Right lobe of liver (tissue), 4 donors: ENCODE data around the gene GRIK1.

Experiments used
- POLR2A ChIP-seq: fragments of 450-650 bp; IDR thresholded peaks from one replicate; pipeline ENCODE4 v1.6.1; 2017; ENCODE audit warnings: antibody characterized with exemption, mild to moderate bottlenecking
- TF ChIP-seq, protein P1 (sequence below), 4 donors: fragments of 200-600 bp in 3 of 4; fragments of 450-650 bp in 1 of 4; IDR thresholded peaks; one replicate each; pipeline versions ENCODE4 v1.5.1 to v1.8.0; 2016 to 2022; ENCODE audit warnings: antibody characterized with exemption in 4 of 4, mild to moderate bottlenecking in 2 of 4
- donor health status: DM: no; HTN: no; CAD: no.
- donor health status: DM: no; HTN: no; CAD: no.
- donor health status: DM: no; HTN: yes; CAD: no.

DNA sequence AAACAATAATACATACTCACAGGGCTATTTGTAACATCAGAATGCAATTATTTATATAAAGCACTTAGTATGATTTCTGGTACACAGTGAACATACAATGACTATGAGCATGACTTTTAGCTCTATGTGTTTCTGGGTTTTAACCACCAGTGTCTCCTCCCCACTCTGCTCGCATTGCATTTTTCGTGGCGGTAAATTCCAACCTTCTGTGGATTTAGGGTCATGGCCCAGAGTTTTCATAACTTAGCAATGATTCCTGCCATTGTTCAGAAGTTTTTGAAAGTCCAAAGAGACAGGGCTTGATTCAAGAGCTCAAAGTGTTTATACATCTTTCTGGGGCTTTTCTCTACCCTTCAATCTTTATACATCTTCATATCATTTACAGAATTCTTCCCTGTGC, 449.8 kb downstream of the GRIK1 start:
- TF ChIP-seq POLR2A: no peak
- TF ChIP-seq, protein P1, sequence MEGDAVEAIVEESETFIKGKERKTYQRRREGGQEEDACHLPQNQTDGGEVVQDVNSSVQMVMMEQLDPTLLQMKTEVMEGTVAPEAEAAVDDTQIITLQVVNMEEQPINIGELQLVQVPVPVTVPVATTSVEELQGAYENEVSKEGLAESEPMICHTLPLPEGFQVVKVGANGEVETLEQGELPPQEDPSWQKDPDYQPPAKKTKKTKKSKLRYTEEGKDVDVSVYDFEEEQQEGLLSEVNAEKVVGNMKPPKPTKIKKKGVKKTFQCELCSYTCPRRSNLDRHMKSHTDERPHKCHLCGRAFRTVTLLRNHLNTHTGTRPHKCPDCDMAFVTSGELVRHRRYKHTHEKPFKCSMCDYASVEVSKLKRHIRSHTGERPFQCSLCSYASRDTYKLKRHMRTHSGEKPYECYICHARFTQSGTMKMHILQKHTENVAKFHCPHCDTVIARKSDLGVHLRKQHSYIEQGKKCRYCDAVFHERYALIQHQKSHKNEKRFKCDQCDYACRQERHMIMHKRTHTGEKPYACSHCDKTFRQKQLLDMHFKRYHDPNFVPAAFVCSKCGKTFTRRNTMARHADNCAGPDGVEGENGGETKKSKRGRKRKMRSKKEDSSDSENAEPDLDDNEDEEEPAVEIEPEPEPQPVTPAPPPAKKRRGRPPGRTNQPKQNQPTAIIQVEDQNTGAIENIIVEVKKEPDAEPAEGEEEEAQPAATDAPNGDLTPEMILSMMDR (IDR thresholded peaks at IDR 0.05): no peak
